Osteoblast (primary cell): ENCODE data around the gene SLC39A5. TPM values are rescaled to one million over a fixed set of nuclear protein-coding genes. Genes with fewer than 3 reads are reported as not detected.
A peak's percentile ranks its signal among the peaks of the same experiment; 100 is the strongest.

Source experiments
- DNase-seq: peaks from one replicate; pipeline ENCODE4 v3.0.0; 2011; ENCODE audit warnings: low spot score, mixed read lengths; ENCODE audit not compliant: insufficient read length; ENCODE audit errors: missing footprints
- H2AFZ ChIP-seq: 2 replicates; pipeline ENCODE4 v1.6.0; 2011; ENCODE audit warnings: mild to moderate bottlenecking, low read length
- H3K27ac ChIP-seq: 2 replicates; pipeline ENCODE4 v1.5.1; 2011; ENCODE audit warnings: mild to moderate bottlenecking, low read depth, low read length, moderate library complexity
- H3K27me3 ChIP-seq: 2 replicates; pipeline ENCODE4 v1.6.0; 2012; ENCODE audit warnings: mild to moderate bottlenecking, control low read depth, inconsistent platforms, low read length, moderate library complexity; ENCODE audit not compliant: insufficient read depth
- H3K36me3 ChIP-seq: 2 replicates; pipeline ENCODE4 v1.5.1; 2011; ENCODE audit warnings: mild to moderate bottlenecking, low read length, control low read depth, moderate library complexity; ENCODE audit not compliant: insufficient read depth
- H3K4me1 ChIP-seq: 2 replicates; pipeline ENCODE4 v1.5.1; 2011; ENCODE audit warnings: mild to moderate bottlenecking, low read length, control low read depth, moderate library complexity; ENCODE audit not compliant: insufficient read depth
- H3K4me2 ChIP-seq: 2 replicates; pipeline ENCODE4 v1.6.0; 2011; ENCODE audit warnings: mild to moderate bottlenecking, low read length; ENCODE audit not compliant: insufficient read depth
- H3K4me3 ChIP-seq: fragments of 200-600 bp; sonication (generic); 3 replicates; pipeline ENCODE4 v1.5.1; 2012; ENCODE audit warnings: mild to moderate bottlenecking, low read length, inconsistent platforms; ENCODE audit not compliant: insufficient read depth
- H3K79me2 ChIP-seq: 2 replicates; pipeline ENCODE4 v1.6.0; 2012; ENCODE audit warnings: mild to moderate bottlenecking, low read length, control low read depth, inconsistent platforms; ENCODE audit not compliant: insufficient read depth
- H3K9me3 ChIP-seq: 2 replicates; pipeline ENCODE4 v1.5.1; 2011; ENCODE audit warnings: low read depth, low read length, control low read depth
- H4K20me1 ChIP-seq: 2 replicates; pipeline ENCODE4 v1.6.0; 2012; ENCODE audit warnings: mild to moderate bottlenecking, low read length, control low read depth; ENCODE audit not compliant: insufficient read depth
- total RNA-seq: library from RNA; depleted of rRNA; stranded (reverse); fragments of >200 nt; gene quantifications from 2 replicates; pipeline ENCODE4 v1.2.3, GENCODE V29; 2012
- TF ChIP-seq, protein P1 (sequence below): IDR thresholded peaks from 2 replicates; pipeline ENCODE4 v1.5.1; 2011; ENCODE audit warnings: mild to moderate bottlenecking, low read depth, low read length, moderate library complexity; ENCODE audit errors: extremely low read depth

Gene SLC39A5
- total RNA-seq, 1 donor = not detected

- no peaks in the 10 kb centered on the region for H4K20me1 ChIP-seq
- peak overlapping the region; percentile 97 for H3K4me2 ChIP-seq
- DNase-seq = peak; percentile 58
- TF ChIP-seq, protein P1, sequence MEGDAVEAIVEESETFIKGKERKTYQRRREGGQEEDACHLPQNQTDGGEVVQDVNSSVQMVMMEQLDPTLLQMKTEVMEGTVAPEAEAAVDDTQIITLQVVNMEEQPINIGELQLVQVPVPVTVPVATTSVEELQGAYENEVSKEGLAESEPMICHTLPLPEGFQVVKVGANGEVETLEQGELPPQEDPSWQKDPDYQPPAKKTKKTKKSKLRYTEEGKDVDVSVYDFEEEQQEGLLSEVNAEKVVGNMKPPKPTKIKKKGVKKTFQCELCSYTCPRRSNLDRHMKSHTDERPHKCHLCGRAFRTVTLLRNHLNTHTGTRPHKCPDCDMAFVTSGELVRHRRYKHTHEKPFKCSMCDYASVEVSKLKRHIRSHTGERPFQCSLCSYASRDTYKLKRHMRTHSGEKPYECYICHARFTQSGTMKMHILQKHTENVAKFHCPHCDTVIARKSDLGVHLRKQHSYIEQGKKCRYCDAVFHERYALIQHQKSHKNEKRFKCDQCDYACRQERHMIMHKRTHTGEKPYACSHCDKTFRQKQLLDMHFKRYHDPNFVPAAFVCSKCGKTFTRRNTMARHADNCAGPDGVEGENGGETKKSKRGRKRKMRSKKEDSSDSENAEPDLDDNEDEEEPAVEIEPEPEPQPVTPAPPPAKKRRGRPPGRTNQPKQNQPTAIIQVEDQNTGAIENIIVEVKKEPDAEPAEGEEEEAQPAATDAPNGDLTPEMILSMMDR = no peak
- peaks cover 15% of the 10 kb centered on the region for H3K79me2 ChIP-seq
- H3K9me3 ChIP-seq = no peaks in the 10 kb centered on the region
- H3K27ac ChIP-seq = peak overlapping the region; percentile 66
- H2AFZ ChIP-seq = no peak overlapping the region
- no peaks in the 10 kb centered on the region for H3K27me3 ChIP-seq
- H3K4me1 ChIP-seq = peaks cover 32% of the 10 kb centered on the region
- H3K4me3 ChIP-seq = peak overlapping the region; percentile 87
- H3K36me3 ChIP-seq = peaks cover 3% of the 10 kb centered on the region
These were observed 4.9 kb upstream of the SLC39A5 start for GRCh38 chr12:56224954-56225353.

DNA sequence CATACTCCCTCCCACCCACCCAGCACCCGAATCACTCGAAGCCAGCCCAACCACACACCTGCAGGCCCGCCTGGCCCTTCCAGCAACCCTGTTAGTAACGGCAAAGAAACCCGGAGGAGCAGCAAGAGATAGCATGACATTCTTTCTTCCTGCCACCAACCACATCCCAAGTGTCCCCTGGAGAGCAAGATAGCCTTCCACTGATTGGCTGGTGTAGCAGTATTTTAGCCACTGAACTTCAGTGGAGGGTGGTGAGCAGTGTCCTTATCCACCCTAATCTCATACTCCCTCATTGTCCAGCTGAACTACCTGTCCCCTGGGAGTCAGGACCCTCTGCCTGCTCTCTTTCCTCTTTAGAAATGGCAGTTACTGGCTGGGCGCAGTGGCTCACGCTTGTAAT is 769 bp upstream of the SLC39A5 start:
- Histone ChIP-seq H2AFZ (no peak overlapping the region), H3K36me3 (peaks cover 3% of the 10 kb centered on the region), H4K20me1 (no peaks in the 10 kb centered on the region), H3K27me3 (no peaks in the 10 kb centered on the region), H3K27ac (no peak overlapping the region), H3K79me2 (peaks cover 5% of the 10 kb centered on the region), H3K4me2 (no peak overlapping the region), H3K4me3 (no peak overlapping the region), H3K4me1 (peaks cover 11% of the 10 kb centered on the region), H3K9me3 (no peaks in the 10 kb centered on the region)
- peak; percentile 19 for DNase-seq
- TF ChIP-seq, protein P1 = no peak

- peak; percentile 72 for DNase-seq
- Histone ChIP-seq H3K27ac (no peak overlapping the region), H3K4me2 (no peak overlapping the region), H3K4me1 (no peaks in the 10 kb centered on the region), H3K79me2 (no peaks in the 10 kb centered on the region), H3K27me3 (no peaks in the 10 kb centered on the region), H2AFZ (no peak overlapping the region), H4K20me1 (no peaks in the 10 kb centered on the region), H3K36me3 (peaks cover 3% of the 10 kb centered on the region), H3K9me3 (no peaks in the 10 kb centered on the region), H3K4me3 (no peak overlapping the region)
- TF ChIP-seq, protein P1 = no peak
These were observed 757 bp downstream of the SLC39A5 start for GRCh38 chr12:56230432-56231183.

DNA sequence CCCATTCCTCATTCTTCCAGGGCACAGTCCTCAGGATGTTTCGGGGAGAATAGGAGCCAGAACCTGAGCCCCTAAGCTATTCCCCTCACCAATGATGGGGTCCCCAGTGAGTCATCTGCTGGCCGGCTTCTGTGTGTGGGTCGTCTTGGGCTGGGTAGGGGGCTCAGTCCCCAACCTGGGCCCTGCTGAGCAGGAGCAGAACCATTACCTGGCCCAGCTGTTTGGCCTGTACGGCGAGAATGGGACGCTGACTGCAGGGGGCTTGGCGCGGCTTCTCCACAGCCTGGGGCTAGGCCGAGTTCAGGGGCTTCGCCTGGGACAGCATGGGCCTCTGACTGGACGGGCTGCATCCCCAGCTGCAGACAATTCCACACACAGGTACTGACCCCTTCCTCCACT is 1.3 kb downstream of the SLC39A5 start:
- TF ChIP-seq, protein P1 = no peak
- H3K27ac ChIP-seq = no peak overlapping the region
- DNase-seq = peak; percentile 45
- H3K4me3 ChIP-seq = no peak overlapping the region
- no peaks in the 10 kb centered on the region for H4K20me1 ChIP-seq
- H3K79me2 ChIP-seq = no peaks in the 10 kb centered on the region
- no peaks in the 10 kb centered on the region for H3K9me3 ChIP-seq
- H3K27me3 ChIP-seq = no peaks in the 10 kb centered on the region
- H2AFZ ChIP-seq = no peak overlapping the region
- no peak overlapping the region for H3K4me2 ChIP-seq
- H3K36me3 ChIP-seq = peaks cover 3% of the 10 kb centered on the region
- no peaks in the 10 kb centered on the region for H3K4me1 ChIP-seq
